Right atrium auricular region (tissue), 2 donors: ENCODE measurements around the gene OVCA2. TPM values are rescaled to one million over a fixed set of nuclear protein-coding genes. Genes with fewer than 3 reads are reported as not detected.

Experiments
- DNase-seq: peaks from one replicate; pipeline ENCODE4 v3.0.0-alpha.2; 2019; ENCODE audit warnings: low spot score
- H3K27ac ChIP-seq, 2 donors: fragments of 200-600 bp; sonication (generic); 1 replicate in 1 of 2; 2 replicates in 1 of 2; pipeline ENCODE4 v1.5.1; 2016 to 2019
- H3K27me3 ChIP-seq, 2 donors: fragments of 200-600 bp; sonication (generic); one replicate each; pipeline versions ENCODE4 v1.5.1 to v1.6.0; 2017 to 2019
- H3K36me3 ChIP-seq: fragments of 200-600 bp; sonication (generic); one replicate; pipeline ENCODE4 v1.5.1; 2016
- H3K4me1 ChIP-seq, 2 donors: fragments of 200-600 bp; sonication (generic); one replicate each; pipeline versions ENCODE4 v1.5.1 to v1.6.0; 2017 to 2019
- H3K4me3 ChIP-seq, 2 donors: fragments of 200-600 bp; sonication (generic); 1 replicate in 1 of 2; 2 replicates in 1 of 2; pipeline ENCODE4 v1.5.1; 2017 to 2019; ENCODE audit warnings: mild to moderate bottlenecking in 1 of 2, moderate library complexity in 1 of 2
- H3K9me3 ChIP-seq, 2 donors: fragments of 200-600 bp; sonication (generic); one replicate each; pipeline ENCODE4 v1.5.1; 2019
- CTCF ChIP-seq, 2 donors: fragments of 200-600 bp; sonication (generic); IDR thresholded peaks; one replicate each; pipeline ENCODE4 v1.5.1; 2019; ENCODE audit warnings: antibody characterized with exemption in 2 of 2
- total RNA-seq, 2 donors: library from RNA; depleted of rRNA; stranded (reverse); fragments of >200 nt; gene quantifications; one replicate each; pipeline ENCODE4 v1.1.0, GENCODE V29; 2016

The OVCA2 gene
- total RNA-seq, 2 donors from 2014 or later, result 29.6 to 31.7 TPM

GRCh38 chr17:2063261-2064146 lies 21.7 kb downstream of the OVCA2 start:
- H3K27me3 ChIP-seq, result peaks cover 0 to 4% of the 10 kb centered on the region in 2 donors
- H3K36me3 ChIP-seq, result peaks cover 26% of the 10 kb centered on the region
- H3K27ac ChIP-seq, result peak overlapping the region; percentile 75 to 85
- no peak for DNase-seq
- TF ChIP-seq CTCF (IDR thresholded peaks at IDR 0.05), result no peak
- no peaks in the 10 kb centered on the region for H3K9me3 ChIP-seq
- H3K4me1 ChIP-seq, result peaks cover 0 to 100% of the 10 kb centered on the region in 2 donors
- no peak overlapping the region for H3K4me3 ChIP-seq

GRCh38 chr17:2064147-2064489 lies 22.3 kb downstream of the OVCA2 start:
- no peaks in the 10 kb centered on the region for H3K9me3 ChIP-seq
- no peak for DNase-seq
- no peak for TF ChIP-seq CTCF (IDR thresholded peaks at IDR 0.05)
- H3K27me3 ChIP-seq, result no peaks in the 10 kb centered on the region
- peaks cover 0 to 100% of the 10 kb centered on the region in 2 donors for H3K4me1 ChIP-seq
- no peak overlapping the region for H3K4me3 ChIP-seq
- peak overlapping the region; percentile 75 to 85 for H3K27ac ChIP-seq
- H3K36me3 ChIP-seq, result peaks cover 31% of the 10 kb centered on the region

- Histone ChIP-seq H3K27ac (peak overlapping the region; percentile 75 to 85), H3K4me3 (no peak overlapping the region), H3K27me3 (no peaks in the 10 kb centered on the region), H3K9me3 (no peaks in the 10 kb centered on the region), H3K4me1 (peaks cover 0 to 95% of the 10 kb centered on the region in 2 donors), H3K36me3 (peaks cover 30% of the 10 kb centered on the region)
- DNase-seq, result no peak
- no peak for TF ChIP-seq CTCF (IDR thresholded peaks at IDR 0.05)
Measured at GRCh38 chr17:2064520-2064971, 22.7 kb downstream of the OVCA2 start.

GRCh38 chr17:2064980-2065785 lies 23.4 kb downstream of the OVCA2 start:
- Histone ChIP-seq H3K27ac (peak overlapping the region; percentile 75 to 85), H3K9me3 (no peaks in the 10 kb centered on the region), H3K4me3 (no peak overlapping the region), H3K27me3 (no peaks in the 10 kb centered on the region), H3K4me1 (peaks cover 0 to 89% of the 10 kb centered on the region in 2 donors), H3K36me3 (peaks cover 24% of the 10 kb centered on the region)
- DNase-seq, result no peak
- TF ChIP-seq CTCF (IDR thresholded peaks at IDR 0.05), result peak in 1 of 2 donors; percentile 40

GRCh38 chr17:2065949-2066400 lies 24.2 kb downstream of the OVCA2 start:
- Histone ChIP-seq H3K4me1 (peaks cover 0 to 87% of the 10 kb centered on the region in 2 donors), H3K27ac (peak overlapping the region; percentile 75 to 85)
- DNase-seq, result no peak

More at GRCh38 chr17:2065949-2066400, 24.2 kb downstream of the OVCA2 start:
- Histone ChIP-seq H3K9me3 (no peaks in the 10 kb centered on the region), H3K27me3 (no peaks in the 10 kb centered on the region), H3K36me3 (peaks cover 23% of the 10 kb centered on the region), H3K4me3 (no peak overlapping the region)
- no peak for TF ChIP-seq CTCF (IDR thresholded peaks at IDR 0.05)
